Pancreas (tissue), 10 donors: Measurements from ENCODE around the gene RNF169. TPM values are rescaled to one million over a fixed set of nuclear protein-coding genes. Genes with fewer than 3 reads are reported as not detected.

Experiments
- ATAC-seq, 4 donors: fragments of 200-7000 bp; cut with Tn5 transposase; one replicate each; pipeline versions ENCODE4 v1.8.0 to v1.9.1; 2020; ENCODE audit warnings: mild to moderate bottlenecking in 4 of 4, moderate library complexity in 4 of 4
- DNase-seq, 6 donors: peaks; one replicate each; pipeline ENCODE4 v3.0.0-alpha.2; 2020
- FAIRE-seq: peaks from 2 replicates; lab custom pipeline; 2012; peaks lifted over from hg19 to GRCh38; lab: Jason Lieb, UNC
- H3K27ac ChIP-seq, 4 donors: fragments of 200-600 bp; sonication (generic); 1 replicate in 3 of 4; 2 replicates in 1 of 4; pipeline versions ENCODE4 v1.5.0 to v1.8.0; 2020
- H3K27me3 ChIP-seq, 4 donors: fragments of 200-600 bp; one replicate each; pipeline ENCODE4 v1.8.0; 2021
- H3K36me3 ChIP-seq, 3 donors: fragments of 200-600 bp; sonication (generic) in 1 of 3; one replicate each; pipeline versions ENCODE4 v1.5.0 to v1.8.0; 2020 to 2021
- H3K4me1 ChIP-seq, 3 donors: fragments of 200-600 bp; one replicate each; pipeline ENCODE4 v1.8.0; 2021
- H3K4me3 ChIP-seq, 4 donors: fragments of 200-600 bp; sonication (generic) in 2 of 4; one replicate each; pipeline versions ENCODE4 v1.5.0 to v1.8.0; 2020 to 2021
- H3K9me3 ChIP-seq, 4 donors: fragments of 200-600 bp; one replicate each; pipeline ENCODE4 v1.8.0; 2021
- CTCF ChIP-seq, 4 donors: fragments of 200-600 bp; sonication (generic) in 3 of 4; IDR thresholded peaks; one replicate each; pipeline versions ENCODE4 v1.5.0 to v1.8.0; 2021; ENCODE audit warnings: antibody characterized with exemption in 4 of 4
- WGBS, 2 donors: extraction: QIAGEN DNeasy Blood & Tissue Kit; methylation state at CpG; one replicate each; pipeline ENCODE4 v1.1.7; 2013; 5-methylcytosine and 5-hydroxymethylcytosine counted together
- intact Hi-C, 3 donors: fragments of 100-400 bp; cut with DNase I; formaldehyde crosslinking; loops; one replicate each; pipeline versions ENCODE4 v1.11.1 to v1.14.2; 2022
- polyA plus RNA-seq, 2 donors: library from polyadenylated mRNA; stranded (reverse); fragments of 200-250 nt; gene quantifications; one replicate each; pipeline ENCODE4 v1.2.3, GENCODE V29; 2013
- total RNA-seq, 6 donors: library from RNA; stranded (reverse); fragmentation: NEBNext Ultra II Directional in 4 of 6; extraction: Animal tissue kit (Norgen Biotek cat#: 25700) in 4 of 6; gene quantifications; one replicate each; pipeline versions ENCODE4 v1.2.1 to v1.2.4, GENCODE V29; 2021 to 2023
- donor health status: healthy with polysubstance abuse.
- donor health status: DM: no; HTN: no; CAD: no; lungs with moderate emphysema.
- donor health status: DM: no; HTN: no; CAD: no.
- donor health status: control.
- donor health status: control.
- donor health status: Bipolar disorder and iron deficiency.
- donor health status: DM: yes; HTN: yes; CAD: no.
- donor health status: DM: no; HTN: no; CAD: no.
- donor health status: DM: no; HTN: no; CAD: no.
- donor health status: DM: yes; HTN: yes; CAD: no.

RNF169 gene
- total and polyA plus RNA-seq, 8 donors, result 2.3 to 12.0 (median 6.9) TPM

- H3K4me1 ChIP-seq, result no peaks in the 10 kb centered on the region
- ATAC-seq (peak in 2 of 4 donors; percentile 43 to 44), DNase-seq (no peak), FAIRE-seq (no peak)
- no peak overlapping the region for H3K4me3 ChIP-seq
- WGBS, 2 donors, result 76 to 78% methylated on average over 8 of the region's 8 CpGs
- no peaks in the 10 kb centered on the region for H3K9me3 ChIP-seq
- TF ChIP-seq CTCF (IDR thresholded peaks at IDR 0.05), result no peak
- no peak overlapping the region for H3K27ac ChIP-seq
- no peaks in the 10 kb centered on the region for H3K27me3 ChIP-seq
- intact Hi-C loops, result no loop called here
- no peaks in the 10 kb centered on the region for H3K36me3 ChIP-seq
Measured at GRCh38 chr11:74710281-74710938, 38.2 kb upstream of the RNF169 start.

GRCh38 chr11:74713686-74714085 is 35.0 kb upstream of the RNF169 start:
- H3K27me3 ChIP-seq, result no peaks in the 10 kb centered on the region
- DNase-seq, result no peak
- H3K4me3 ChIP-seq, result no peak overlapping the region
- no peak overlapping the region for H3K27ac ChIP-seq
- no peak for TF ChIP-seq CTCF (IDR thresholded peaks at IDR 0.05)
- H3K9me3 ChIP-seq, result no peaks in the 10 kb centered on the region
- no peaks in the 10 kb centered on the region for H3K36me3 ChIP-seq
- intact Hi-C loops, result no loop called here
- no peak for FAIRE-seq
- no peak for ATAC-seq
- WGBS, 2 donors, result 61 to 63% methylated on average over 4 of the region's 4 CpGs
- no peaks in the 10 kb centered on the region for H3K4me1 ChIP-seq

- no peak overlapping the region for H3K4me3 ChIP-seq
- no peak overlapping the region for H3K27ac ChIP-seq
- WGBS, 2 donors, result 90 to 91% methylated on average over 7 of the region's 7 CpGs
- no peak for TF ChIP-seq CTCF (IDR thresholded peaks at IDR 0.05)
- intact Hi-C loops, result no loop called here
- no peaks in the 10 kb centered on the region for H3K9me3 ChIP-seq
- FAIRE-seq, result no peak
- H3K27me3 ChIP-seq, result no peaks in the 10 kb centered on the region
- H3K4me1 ChIP-seq, result no peaks in the 10 kb centered on the region
- DNase-seq, result no peak
- no peak for ATAC-seq
- no peaks in the 10 kb centered on the region for H3K36me3 ChIP-seq
Measured at GRCh38 chr11:74714904-74715303, 33.7 kb upstream of the RNF169 start.

GRCh38 chr11:74717221-74717969 is 31.3 kb upstream of the RNF169 start:
- TF ChIP-seq CTCF (IDR thresholded peaks at IDR 0.05), result no peak
- FAIRE-seq (no peak), ATAC-seq (no peak), DNase-seq (no peak)
- no peaks in the 10 kb centered on the region for H3K4me1 ChIP-seq
- H3K4me3 ChIP-seq, result no peak overlapping the region
- 78 to 82% methylated on average over 5 of the region's 5 CpGs for WGBS, 2 donors
- no peaks in the 10 kb centered on the region for H3K36me3 ChIP-seq
- no peak overlapping the region for H3K27ac ChIP-seq
- no peaks in the 10 kb centered on the region for H3K9me3 ChIP-seq
- intact Hi-C loops, result no loop called here
- no peaks in the 10 kb centered on the region for H3K27me3 ChIP-seq

GRCh38 chr11:74719011-74719410 is 29.6 kb upstream of the RNF169 start:
- H3K4me1 ChIP-seq, result no peaks in the 10 kb centered on the region
- 80 to 90% methylated on average over 5 of the region's 5 CpGs for whole genome bisulfite sequencing, 2 donors
- no peak for FAIRE-seq

More at GRCh38 chr11:74719011-74719410, 29.6 kb upstream of the RNF169 start:
- Histone ChIP-seq H3K4me3 (no peak overlapping the region), H3K36me3 (no peaks in the 10 kb centered on the region), H3K27me3 (no peaks in the 10 kb centered on the region), H3K27ac (no peak overlapping the region), H3K9me3 (no peaks in the 10 kb centered on the region)
- no peak for ATAC-seq
- no peak for TF ChIP-seq CTCF (IDR thresholded peaks at IDR 0.05)
- DNase-seq, result no peak
- intact Hi-C loops, result no loop called here
